SIG-M5 treated with dmso at 0.1 percent for 504 hours (cell line): Measurements from ENCODE around the gene F2.
"Not testable (repeated sequence)": the region's sequence is repeated elsewhere in the genome, so short reads cannot be mapped to it uniquely, and the experiment has no call there.

ENCODE experiments used
- DNase-seq: peaks from one replicate; lab custom pipeline; 2025; ENCODE audit not compliant: unreplicated experiment; lab: John Stamatoyannopoulos, UW

The F2 gene

DNA sequence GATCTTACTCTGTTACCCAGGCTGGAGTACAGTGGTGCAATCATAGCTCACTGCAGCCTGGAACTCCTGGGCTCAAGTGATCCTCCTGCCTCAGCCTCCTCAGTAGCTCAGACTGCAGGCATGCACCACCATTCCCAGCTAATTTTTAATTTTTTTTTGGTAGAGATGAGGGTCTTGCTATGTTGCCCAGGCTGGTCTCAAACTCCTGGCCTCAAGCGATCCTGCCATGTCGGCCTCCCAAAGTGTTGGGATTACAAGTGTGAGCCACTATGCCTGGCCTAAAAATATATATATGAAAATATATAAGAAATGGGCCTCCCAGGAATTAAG is 1.2 kb upstream of the F2 start:
- DNase-seq = not testable (repeated sequence)

DNA sequence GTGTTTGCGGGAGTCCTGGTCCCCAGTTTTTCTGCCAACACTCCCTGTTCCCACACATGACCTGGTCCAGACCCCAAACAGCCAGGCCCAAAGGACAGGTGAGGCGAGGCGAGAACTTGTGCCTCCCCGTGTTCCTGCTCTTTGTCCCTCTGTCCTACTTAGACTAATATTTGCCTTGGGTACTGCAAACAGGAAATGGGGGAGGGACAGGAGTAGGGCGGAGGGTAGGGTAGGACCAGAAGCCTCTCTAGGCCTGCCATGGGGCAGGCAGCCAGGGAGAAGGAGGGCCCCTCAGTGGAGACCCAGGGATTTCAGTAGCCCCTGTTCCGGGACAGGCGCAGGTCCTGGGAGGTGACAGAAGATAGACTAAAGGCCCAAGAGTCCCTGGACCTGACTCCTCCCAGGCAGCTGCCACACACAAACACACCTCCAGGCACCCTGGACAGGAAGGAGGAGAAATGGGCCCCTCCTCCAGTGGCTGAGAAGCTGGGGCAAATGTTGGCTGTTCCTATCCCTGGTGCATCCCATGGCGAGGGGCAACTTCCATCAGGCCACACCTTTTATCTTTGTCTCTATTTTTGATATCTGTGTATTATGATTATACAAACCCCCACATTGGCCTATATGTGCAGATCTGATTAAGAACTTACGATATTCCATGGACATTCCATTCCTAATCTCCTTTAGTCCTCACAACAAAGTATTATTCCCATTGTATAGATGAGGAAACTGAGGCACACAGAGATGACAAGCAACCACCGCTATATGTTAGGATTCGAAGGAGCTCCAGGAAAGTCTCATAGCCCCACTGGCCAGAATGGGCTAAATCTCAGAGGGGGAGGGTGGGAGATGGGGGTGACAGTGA is 626 bp upstream of the F2 start:
- no peak for DNase-seq

DNA sequence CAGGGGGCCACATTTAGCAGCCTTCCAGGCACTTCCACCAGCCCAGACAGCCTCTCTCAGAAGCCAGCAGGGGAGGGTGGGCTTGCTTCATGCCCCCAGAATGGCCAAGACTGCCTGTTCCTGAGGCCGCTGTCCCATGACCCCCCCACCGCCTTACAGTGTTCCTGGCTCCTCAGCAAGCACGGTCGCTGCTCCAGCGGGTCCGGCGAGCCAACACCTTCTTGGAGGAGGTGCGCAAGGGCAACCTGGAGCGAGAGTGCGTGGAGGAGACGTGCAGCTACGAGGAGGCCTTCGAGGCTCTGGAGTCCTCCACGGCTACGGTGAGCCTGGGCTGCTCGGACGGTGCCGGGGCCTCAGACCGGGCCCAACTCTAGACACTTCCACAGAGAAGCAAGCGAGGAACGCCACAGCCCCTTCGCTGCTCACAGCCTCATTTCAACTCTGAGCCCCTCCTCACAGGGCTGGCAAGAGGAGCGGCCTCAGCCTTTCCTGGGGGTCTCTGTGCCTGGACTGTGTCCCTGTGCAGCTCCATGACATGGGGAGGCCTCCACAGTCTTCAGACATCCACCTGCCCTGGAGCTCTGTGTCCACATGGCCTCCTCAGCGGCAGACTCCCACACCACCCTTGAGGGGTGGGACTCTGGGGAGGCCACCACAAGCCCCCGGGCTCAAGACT is 668 bp downstream of the F2 start:
- no peak for DNase-seq

DNA sequence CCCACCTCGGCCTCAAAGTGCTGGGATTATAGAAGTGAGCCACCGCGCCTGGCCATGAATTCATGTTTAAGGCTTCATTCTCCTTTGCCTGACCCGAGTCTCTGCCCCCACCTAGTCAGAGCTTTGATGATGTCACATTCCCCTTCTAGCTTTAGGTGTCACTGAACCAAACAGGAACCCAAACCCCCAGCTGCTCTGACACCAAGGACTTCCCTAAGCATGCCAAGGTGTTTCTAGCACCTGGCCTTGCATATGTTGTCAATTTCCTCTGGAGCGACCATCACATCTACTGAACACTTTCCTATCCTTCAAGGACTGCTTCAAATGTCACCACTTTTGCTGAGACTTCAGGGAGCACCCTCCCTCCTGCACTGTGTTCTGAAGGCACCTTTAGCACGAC is 2.3 kb downstream of the F2 start:
- no peak for DNase-seq

DNA sequence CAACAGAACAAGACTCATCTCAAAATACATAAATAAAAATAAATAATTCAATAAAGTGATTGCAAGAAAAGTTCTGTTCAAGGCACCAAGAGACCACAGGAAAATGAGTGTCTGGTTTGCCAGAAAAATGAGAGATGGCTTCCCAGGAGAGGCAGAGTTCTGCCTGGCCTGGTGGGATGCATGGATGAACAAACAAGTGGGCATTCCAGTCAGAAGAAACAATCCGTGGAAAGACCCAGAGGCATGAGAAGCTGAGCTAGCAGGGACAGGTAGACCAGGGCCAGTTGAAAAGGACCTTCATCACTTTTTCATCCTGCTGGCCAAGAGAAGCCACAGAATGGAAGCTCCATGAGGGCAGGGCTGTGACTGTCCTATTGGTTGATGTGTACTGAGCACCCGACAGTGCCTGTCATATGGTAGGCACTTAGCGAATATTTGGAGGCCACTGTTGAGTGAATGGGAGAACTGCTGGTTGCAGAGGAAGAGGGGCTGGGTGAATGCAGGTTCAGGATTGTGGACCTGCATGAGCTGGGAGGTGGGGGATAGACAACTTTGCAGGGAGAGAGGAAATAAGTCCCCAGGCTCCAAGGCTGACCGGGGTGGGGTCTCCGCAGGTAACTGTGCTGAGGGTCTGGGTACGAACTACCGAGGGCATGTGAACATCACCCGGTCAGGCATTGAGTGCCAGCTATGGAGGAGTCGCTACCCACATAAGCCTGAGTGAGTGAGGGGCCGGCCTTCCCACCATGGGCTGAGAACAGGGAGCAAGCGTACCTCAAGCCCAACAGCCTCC is 3.7 kb downstream of the F2 start:
- no peak for DNase-seq

DNA sequence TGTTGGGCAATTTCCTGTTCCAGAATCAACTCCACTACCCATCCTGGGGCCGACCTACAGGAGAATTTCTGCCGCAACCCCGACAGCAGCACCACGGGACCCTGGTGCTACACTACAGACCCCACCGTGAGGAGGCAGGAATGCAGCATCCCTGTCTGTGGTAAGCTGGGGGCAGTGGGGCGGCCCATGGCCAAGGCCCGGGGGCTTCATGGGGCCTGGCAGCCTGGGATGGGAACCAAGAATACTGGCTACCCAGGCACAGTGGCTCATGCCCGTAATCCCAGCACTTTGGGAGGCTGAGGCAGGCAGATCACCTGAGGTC is 4.3 kb downstream of the F2 start:
- no peak for DNase-seq

DNA sequence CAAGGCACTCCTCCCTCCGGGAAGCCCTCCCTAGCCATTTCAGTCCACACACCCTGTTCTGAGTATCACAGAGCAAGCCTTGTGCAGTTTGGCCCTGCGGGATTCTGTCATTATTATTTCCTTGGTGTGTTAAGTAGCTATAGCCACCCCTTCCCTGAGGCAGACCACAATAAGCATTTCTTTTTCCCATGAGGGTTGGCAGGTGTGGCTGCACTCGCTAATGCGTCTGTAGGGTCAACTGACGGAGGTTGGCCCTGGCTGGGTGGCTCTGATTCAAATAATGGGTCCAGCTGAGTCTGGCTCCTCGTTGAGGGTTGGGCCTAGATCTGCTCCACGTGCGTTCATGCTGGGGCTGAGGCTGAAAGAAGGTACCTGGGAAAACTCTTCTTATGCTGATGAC is 5.1 kb downstream of the F2 start:
- no peak for DNase-seq

DNA sequence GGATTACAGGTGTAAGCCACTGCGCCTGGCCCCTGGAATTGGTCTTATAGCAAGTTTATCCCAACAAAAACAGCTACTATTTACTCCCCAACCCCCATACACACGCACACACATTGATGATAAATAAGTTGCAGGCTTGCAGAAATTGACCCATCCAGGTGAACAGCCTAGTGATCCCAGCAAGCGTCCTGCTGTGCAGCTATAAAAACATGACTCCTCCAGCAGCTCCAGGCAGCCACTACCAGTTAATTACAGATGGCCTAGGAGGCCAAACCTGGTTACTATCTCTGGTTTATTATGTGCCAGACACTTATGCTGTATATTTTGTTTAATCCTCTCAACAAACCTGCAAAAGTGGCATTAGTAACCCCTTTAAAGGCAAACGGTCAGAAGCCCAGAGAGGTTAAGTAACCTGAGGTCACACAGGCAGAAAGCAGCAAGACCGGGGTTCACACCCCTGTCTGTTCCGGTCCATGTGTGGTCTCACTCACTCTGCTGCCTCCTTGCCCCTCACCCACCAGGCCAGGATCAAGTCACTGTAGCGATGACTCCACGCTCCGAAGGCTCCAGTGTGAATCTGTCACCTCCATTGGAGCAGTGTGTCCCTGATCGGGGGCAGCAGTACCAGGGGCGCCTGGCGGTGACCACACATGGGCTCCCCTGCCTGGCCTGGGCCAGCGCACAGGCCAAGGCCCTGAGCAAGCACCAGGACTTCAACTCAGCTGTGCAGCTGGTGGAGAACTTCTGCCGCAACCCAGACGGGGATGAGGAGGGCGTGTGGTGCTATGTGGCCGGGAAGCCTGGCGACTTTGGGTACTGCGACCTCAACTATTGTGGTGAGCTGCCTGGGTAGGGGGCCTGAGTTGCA is 6.6 kb downstream of the F2 start:
- DNase-seq = no peak

DNA sequence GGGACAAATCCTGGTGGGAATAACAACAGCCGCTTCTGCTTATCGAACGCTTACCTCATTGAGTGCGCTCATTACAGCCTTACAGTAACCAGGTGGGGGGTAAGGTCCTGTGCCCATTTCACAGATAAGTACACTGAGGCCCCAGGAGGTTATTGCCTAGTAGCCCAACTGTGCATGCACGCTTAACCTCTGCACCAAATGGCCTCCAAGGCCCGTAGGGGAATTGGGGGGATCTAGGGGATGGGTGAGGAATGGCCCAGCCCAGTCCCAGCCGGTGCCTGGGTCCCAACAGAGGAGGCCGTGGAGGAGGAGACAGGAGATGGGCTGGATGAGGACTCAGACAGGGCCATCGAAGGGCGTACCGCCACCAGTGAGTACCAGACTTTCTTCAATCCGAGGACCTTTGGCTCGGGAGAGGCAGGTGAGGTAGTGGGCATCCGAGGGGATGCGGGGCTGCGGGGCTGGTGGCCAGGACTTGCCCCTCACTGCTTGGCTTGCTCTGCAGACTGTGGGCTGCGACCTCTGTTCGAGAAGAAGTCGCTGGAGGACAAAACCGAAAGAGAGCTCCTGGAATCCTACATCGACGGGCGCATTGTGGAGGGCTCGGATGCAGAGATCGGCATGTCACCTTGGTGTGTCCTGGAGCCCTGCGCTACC is 7.3 kb downstream of the F2 start:
- no peak for DNase-seq

DNA sequence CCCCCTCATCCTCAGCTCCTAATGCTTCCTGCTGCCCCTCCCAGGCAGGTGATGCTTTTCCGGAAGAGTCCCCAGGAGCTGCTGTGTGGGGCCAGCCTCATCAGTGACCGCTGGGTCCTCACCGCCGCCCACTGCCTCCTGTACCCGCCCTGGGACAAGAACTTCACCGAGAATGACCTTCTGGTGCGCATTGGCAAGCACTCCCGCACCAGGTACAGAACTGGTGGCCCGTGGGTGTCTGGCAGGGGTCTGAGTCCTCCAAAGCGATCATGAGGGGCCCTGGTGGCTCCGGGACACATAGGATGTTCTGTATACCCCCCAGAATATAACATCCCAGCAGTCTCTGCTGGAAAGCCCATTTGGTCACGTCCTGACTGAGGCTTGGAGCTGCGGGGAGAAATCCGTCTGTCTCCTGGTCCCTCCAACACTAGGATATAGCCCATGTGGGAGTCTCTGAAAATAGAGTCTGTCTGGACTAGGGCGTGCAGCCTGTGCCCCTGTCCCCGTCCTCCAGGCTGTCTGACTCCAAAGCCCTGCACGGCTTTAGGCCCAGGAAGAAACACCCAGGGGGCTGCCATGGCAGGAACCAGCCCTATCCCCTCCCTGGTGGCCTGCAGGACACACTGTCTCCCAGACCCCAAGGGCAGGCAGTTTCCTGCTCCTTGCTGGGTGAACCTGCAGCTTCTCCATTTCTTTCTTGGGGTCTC is 9.1 kb downstream of the F2 start:
- no peak for DNase-seq

DNA sequence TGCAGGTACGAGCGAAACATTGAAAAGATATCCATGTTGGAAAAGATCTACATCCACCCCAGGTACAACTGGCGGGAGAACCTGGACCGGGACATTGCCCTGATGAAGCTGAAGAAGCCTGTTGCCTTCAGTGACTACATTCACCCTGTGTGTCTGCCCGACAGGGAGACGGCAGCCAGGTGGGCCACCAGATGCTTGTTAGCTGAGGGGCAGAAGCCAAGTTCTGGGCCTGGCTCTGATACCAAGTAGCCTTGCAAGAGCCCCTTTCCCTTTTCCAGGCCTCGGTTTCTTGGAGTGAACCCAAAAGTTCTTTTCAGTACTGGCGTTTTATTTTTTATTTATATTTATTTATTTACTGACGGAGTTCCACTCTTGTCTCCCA is 9.6 kb downstream of the F2 start:
- DNase-seq = no peak

DNA sequence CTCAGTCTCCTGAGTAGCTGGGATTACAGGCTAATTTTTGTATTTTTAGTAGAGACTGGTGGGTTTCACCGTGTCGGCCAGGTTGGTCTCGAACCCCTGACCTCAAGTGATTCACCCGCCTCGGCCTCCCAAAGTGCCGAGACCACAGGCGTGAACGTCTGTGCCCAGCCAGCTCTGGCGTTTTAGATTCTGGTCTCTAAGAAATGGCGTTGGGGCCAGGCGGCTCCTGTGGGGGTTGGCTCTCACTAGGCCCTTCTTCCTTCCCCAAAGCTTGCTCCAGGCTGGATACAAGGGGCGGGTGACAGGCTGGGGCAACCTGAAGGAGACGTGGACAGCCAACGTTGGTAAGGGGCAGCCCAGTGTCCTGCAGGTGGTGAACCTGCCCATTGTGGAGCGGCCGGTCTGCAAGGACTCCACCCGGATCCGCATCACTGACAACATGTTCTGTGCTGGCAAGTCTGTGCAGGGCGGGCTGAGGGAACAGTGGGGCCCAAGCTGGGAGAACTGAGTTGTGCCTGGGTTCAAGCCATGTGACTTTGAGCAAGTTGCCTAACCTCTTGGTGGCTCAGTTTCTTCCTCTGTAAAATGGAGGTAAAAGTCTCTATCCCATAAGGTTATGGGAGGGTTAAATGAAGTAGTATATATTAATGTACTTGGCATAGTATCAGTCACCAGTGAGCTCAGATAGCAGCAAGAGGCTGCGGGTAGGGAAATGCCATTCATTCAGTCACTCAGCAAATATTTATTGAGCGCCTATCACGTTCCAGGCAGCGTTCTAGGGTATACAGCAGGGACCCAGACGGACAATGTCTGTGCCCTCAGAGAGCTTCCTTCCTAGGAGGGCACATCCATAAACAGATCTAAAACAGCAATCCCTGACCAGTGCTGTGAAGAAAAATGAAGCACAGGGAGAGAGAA is 10.4 kb downstream of the F2 start:
- no peak for DNase-seq

DNA sequence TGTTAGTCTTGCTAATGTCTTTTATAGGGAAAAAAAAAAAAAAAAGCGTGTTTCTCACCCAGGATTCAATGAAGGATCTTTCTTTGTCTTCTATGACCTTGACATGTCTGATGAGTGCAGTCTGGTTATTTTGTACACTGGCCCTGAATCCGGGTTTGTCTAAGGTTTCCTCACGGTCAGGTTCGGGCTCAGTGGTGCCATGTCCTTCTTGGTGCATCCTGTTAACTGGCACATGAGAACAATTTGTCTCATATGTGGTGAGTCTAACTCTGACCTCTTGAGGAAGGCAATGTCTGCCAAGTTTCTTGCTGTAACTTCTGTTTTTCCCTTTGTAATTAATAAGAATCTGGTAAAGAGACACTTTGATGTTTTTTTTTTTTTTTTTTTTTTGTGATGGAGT is 12.5 kb downstream of the F2 start:
- DNase-seq = no peak

DNA sequence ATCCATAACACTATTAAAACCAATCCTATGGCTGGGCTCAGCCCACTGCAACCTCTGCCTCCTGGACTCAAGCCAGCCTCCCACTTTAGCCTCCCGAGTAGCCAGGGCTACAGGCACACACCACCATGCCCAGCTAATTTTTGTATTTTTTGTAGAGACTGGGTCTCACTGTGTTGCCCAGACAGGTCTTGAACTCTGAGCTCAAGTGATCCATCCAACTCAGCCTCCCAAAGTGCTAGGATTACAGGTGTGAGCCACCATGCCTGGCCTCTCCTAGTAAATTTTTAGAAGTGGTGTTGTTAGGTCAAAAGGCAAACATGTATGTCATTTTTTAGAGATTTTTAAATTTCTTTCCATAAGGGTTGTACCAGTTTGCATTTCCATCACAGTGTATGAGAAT is 14.2 kb downstream of the F2 start:
- DNase-seq = no peak

DNA sequence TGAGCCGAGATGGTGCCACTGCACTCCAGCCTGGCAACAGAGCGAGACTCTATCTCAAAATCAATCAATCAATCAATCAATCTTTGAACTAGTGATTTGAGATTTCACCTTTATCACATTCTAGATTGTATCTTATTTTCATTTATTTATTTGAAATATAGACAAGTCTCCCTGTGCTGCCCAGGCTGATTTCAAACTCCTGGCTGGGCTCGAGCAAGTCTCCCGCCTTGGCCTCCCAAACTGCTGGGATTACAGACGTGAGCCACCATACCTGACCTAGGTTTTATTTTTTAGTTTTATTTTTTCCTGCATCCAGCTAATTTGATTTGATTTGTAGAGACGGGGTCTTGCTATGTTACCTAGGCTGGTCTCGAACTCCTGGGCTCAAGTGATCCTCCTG is 17.1 kb downstream of the F2 start:
- DNase-seq = no peak

DNA sequence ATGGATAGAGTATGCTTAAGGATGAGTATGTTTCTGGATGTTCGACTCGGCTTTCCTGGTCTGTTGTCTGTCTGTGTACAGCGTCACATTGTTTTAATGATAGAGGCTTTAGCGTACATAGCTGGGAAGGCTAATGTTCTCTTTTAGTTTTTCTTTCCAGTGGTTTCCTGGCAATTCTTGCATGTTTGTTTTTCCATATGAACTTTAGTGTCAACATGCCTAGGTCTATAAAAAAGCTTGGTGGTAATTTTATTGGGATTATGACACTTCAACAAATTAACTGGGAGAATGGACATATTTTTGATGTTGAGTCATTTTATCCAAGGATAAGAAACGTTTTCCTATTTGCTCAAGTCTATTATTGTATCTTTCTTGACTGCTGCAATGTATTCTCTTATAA is 17.6 kb downstream of the F2 start:
- DNase-seq = no peak

DNA sequence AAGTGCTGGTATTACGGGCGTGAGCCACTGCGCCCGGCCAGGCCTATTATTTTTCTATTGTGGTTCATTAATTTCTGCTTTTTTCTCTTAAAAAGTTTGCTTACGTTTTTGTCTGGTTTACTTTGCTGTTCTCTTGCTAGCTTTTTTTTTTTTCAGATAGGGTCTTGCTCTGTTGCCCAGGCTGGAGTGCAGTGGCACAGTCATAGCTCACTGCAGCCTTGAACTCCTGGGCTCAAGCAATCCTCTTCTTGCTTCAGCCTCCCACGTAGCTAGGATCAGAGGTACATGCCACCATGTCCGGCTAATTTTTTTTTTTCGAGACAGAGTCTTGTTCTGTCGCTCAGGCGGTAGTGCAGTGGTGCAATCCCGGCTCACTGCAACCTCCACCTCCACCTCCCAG is 18.7 kb downstream of the F2 start:
- no peak for DNase-seq

DNA sequence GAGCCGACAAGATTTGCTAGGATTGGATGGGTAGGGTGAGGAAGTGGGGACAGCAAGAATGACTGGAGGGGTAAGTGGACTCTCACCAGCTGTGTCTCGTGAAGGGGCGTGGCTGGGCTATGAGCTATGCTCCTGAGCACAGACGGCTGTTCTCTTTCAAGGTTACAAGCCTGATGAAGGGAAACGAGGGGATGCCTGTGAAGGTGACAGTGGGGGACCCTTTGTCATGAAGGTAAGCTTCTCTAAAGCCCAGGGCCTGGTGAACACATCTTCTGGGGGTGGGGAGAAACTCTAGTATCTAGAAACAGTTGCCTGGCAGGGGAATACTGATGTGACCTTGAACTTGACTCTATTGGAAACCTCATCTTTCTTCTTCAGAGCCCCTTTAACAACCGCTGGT is 19.9 kb downstream of the F2 start:
- DNase-seq = no peak
